Ramos (cell line): Measurements from ENCODE around the gene PAX7.
"Not testable (repeated sequence)": the region's sequence is repeated elsewhere in the genome, so short reads cannot be mapped to it uniquely, and the experiment has no call there.

ENCODE experiments used
- in situ Hi-C: fragments of 300-500 bp; cut with MboI; formaldehyde crosslinking; loops from one replicate; pipeline ENCODE4 v1.14.3; 2022; ENCODE audit warnings: low sequenced_read_pairs; ENCODE audit not compliant: unreplicated experiment

The PAX7 gene

GRCh38 chr1:18723701-18724411 lies 93.2 kb downstream of the PAX7 start:
- in situ Hi-C loops, result no loop called here

- in situ Hi-C loops, result no loop called here
Measured at GRCh38 chr1:18724801-18725200, 94.2 kb downstream of the PAX7 start.

- in situ Hi-C loops, result no loop called here
Measured at GRCh38 chr1:18725231-18725895, 94.7 kb downstream of the PAX7 start.

- in situ Hi-C loops, result no loop called here
Measured at GRCh38 chr1:18726368-18726767, 95.7 kb downstream of the PAX7 start.

GRCh38 chr1:18727956-18728355 lies 97.3 kb downstream of the PAX7 start:
- in situ Hi-C loops, result no loop called here

GRCh38 chr1:18730321-18730720 lies 99.7 kb downstream of the PAX7 start:
- in situ Hi-C loops, result no loop called here

- in situ Hi-C loops, result no loop called here
Measured at GRCh38 chr1:18731148-18731547, 100.5 kb downstream of the PAX7 start.

- in situ Hi-C loops, result no loop called here
Measured at GRCh38 chr1:18731591-18732235, 101.1 kb downstream of the PAX7 start.

GRCh38 chr1:18732686-18733085 lies 102.0 kb downstream of the PAX7 start:
- in situ Hi-C loops, result no loop called here

GRCh38 chr1:18734001-18734400 lies 103.4 kb downstream of the PAX7 start:
- in situ Hi-C loops, result no loop called here

- in situ Hi-C loops, result no loop called here
Measured at GRCh38 chr1:18734461-18735223, 104.0 kb downstream of the PAX7 start.

- in situ Hi-C loops, result no loop called here
Measured at GRCh38 chr1:18735224-18735997, 104.8 kb downstream of the PAX7 start.

- in situ Hi-C loops, result no loop called here
Measured at GRCh38 chr1:18736958-18737357, 106.3 kb downstream of the PAX7 start.

- in situ Hi-C loops, result no loop called here
Measured at GRCh38 chr1:18738126-18738525, 107.5 kb downstream of the PAX7 start.

GRCh38 chr1:18738617-18739016 lies 108.0 kb downstream of the PAX7 start:
- in situ Hi-C loops, result no loop called here

- in situ Hi-C loops, result no loop called here
Measured at GRCh38 chr1:18739408-18739807, 108.8 kb downstream of the PAX7 start.

GRCh38 chr1:18739897-18740296 lies 109.3 kb downstream of the PAX7 start:
- in situ Hi-C loops, result no loop called here

GRCh38 chr1:18740617-18741016 lies 110.0 kb downstream of the PAX7 start:
- in situ Hi-C loops, result no loop called here

- in situ Hi-C loops, result no loop called here
Measured at GRCh38 chr1:18743233-18743632, 112.6 kb downstream of the PAX7 start.

- in situ Hi-C loops, result not testable (repeated sequence)
Measured at GRCh38 chr1:18744381-18744780, 113.7 kb downstream of the PAX7 start.
